MM.1S (cell line): Measurements from ENCODE around the gene GDAP1L1.

ENCODE experiments used
- DNase-seq: peaks from one replicate; pipeline ENCODE4 v3.0.0-alpha.2; 2015
- H2AFZ ChIP-seq: fragments of 300-600 bp; sonication (generic); 2 replicates; pipeline ENCODE4 v1.6.0; 2016; ENCODE audit warnings: antibody characterized with exemption, low read length
- H3F3A ChIP-seq: fragments of 300-600 bp; sonication (generic); 2 replicates; pipeline ENCODE4 v1.6.1; 2016; ENCODE audit warnings: mild to moderate bottlenecking, antibody characterized with exemption, low read length, moderate library complexity, mixed read lengths; ENCODE audit not compliant: insufficient read depth
- H3K27ac ChIP-seq: fragments of 300-600 bp; sonication (generic); 2 replicates; pipeline ENCODE4 v1.5.1; 2016; ENCODE audit warnings: mild to moderate bottlenecking, low read length
- H3K27me3 ChIP-seq: fragments of 300-600 bp; sonication (generic); replicated peaks from 2 replicates; pipeline ENCODE4 v1.6.0; 2016; ENCODE audit warnings: low read length; ENCODE audit not compliant: insufficient read depth
- H3K36me3 ChIP-seq: fragments of 300-600 bp; sonication (generic); replicated peaks from 2 replicates; pipeline ENCODE4 v1.6.1; 2016; ENCODE audit warnings: mild to moderate bottlenecking, low read length, mixed read lengths; ENCODE audit not compliant: insufficient read depth
- H3K4me1 ChIP-seq: fragments of 300-600 bp; sonication (generic); 2 replicates; pipeline ENCODE4 v1.6.1; 2016; ENCODE audit warnings: low read length, mixed read lengths
- H3K4me2 ChIP-seq: fragments of 300-600 bp; sonication (generic); 2 replicates; pipeline ENCODE4 v1.6.0; 2016; ENCODE audit warnings: low read depth, low read length
- H3K4me3 ChIP-seq: fragments of 300-600 bp; sonication (generic); 2 replicates; pipeline ENCODE4 v1.5.1; 2016; ENCODE audit warnings: low read length, mixed read lengths
- H3K79me2 ChIP-seq: fragments of 300-600 bp; sonication (generic); 2 replicates; pipeline ENCODE4 v1.6.1; 2016; ENCODE audit warnings: mixed run types, low read length, mixed read lengths
- H3K9ac ChIP-seq: fragments of 300-600 bp; sonication (generic); 2 replicates; pipeline ENCODE4 v1.6.1; 2016; ENCODE audit warnings: low read length, mixed read lengths
- H3K9me2 ChIP-seq: fragments of 300-600 bp; sonication (generic); replicated peaks from 2 replicates; pipeline ENCODE4 v1.6.1; 2016; ENCODE audit warnings: mild to moderate bottlenecking, low read length, mixed read lengths; ENCODE audit not compliant: insufficient read depth
- H3K9me3 ChIP-seq: fragments of 300-600 bp; sonication (generic); replicated peaks from 2 replicates; pipeline ENCODE4 v1.6.1; 2016; ENCODE audit warnings: mild to moderate bottlenecking, low read length, mixed read lengths; ENCODE audit not compliant: insufficient read depth
- H4K20me1 ChIP-seq: fragments of 300-600 bp; sonication (generic); 2 replicates; pipeline ENCODE4 v1.6.1; 2016; ENCODE audit warnings: mild to moderate bottlenecking, low read length, moderate library complexity, mixed read lengths; ENCODE audit not compliant: insufficient read depth
- EZH2 ChIP-seq: fragments of 300-600 bp; sonication (generic); optimal IDR thresholded peaks from 2 replicates; pipeline ENCODE3; 2017; ENCODE audit warnings: low read depth, mild to moderate bottlenecking, antibody characterized with exemption, low read length, mixed read lengths
- EZH2phosphoT487 ChIP-seq: fragments of 300-600 bp; sonication (generic); IDR thresholded peaks from 2 replicates; pipeline ENCODE4 v1.6.1; 2018; ENCODE audit warnings: antibody characterized with exemption, low read length
- TF ChIP-seq, protein P1 (sequence below): fragments of 300-600 bp; sonication (generic); IDR thresholded peaks from 2 replicates; pipeline ENCODE4 v1.5.1; 2016; ENCODE audit warnings: antibody characterized with exemption, low read length, mixed read lengths

GDAP1L1 gene

DNA sequence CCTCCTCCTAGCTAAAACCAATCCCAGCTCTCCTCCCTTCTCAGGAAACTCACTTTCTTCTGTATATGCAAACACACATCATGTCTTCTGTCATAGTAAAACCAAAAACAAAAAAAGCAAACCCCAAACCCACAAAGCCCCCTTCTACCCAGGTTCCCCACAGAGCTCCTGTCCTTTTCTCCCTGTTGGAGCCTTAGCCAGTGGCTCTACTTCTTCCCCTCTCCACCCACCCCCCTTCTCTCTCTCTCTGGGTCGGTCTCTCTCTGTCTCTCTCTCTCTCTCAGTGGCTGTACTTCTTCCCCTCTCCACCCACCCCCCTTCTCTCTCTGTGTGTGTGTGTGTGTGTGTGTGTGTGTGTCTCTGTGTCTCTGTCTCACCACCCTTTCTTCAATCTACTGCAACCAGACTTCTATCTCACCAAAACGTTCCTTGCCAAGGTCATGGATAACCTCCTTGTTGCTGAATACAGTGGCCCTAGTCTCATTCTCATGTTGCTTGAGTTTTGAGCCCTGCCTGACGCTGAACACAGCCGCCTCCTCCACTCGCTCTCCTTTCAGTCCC, 27.9 kb upstream of the GDAP1L1 start:
- no peaks in the 10 kb centered on the region for H3K4me1 ChIP-seq
- no peaks in the 10 kb centered on the region for H3F3A ChIP-seq

DNA sequence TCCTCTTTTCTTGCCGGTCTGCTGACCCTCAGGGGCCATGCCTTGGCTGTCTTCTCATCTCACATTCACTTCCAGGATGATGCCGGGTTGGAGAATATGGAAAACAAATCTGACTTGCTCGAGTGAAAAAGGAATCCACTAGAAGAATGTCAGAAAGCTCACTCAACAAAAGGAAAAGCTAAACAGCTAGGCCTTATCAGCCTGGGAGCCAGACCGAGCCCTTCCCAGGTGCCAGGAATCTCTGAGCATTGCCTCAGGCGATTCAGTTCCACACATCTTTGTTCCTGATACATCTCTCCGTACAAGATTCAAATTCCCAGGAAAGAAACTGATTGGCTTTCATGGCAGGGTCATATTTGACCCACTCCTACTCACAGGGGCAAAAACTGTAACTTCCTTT, 27.3 kb upstream of the GDAP1L1 start:
- Histone ChIP-seq H3K9ac (no peak overlapping the region), H4K20me1 (no peaks in the 10 kb centered on the region), H3K4me2 (no peak overlapping the region), H3K9me3 (no peaks in the 10 kb centered on the region), H3K4me3 (no peak overlapping the region), H3K9me2 (no peaks in the 10 kb centered on the region), H3F3A (no peaks in the 10 kb centered on the region), H2AFZ (no peak overlapping the region), H3K79me2 (no peaks in the 10 kb centered on the region), H3K36me3 (no peaks in the 10 kb centered on the region), H3K4me1 (no peaks in the 10 kb centered on the region), H3K27ac (no peak overlapping the region), H3K27me3 (no peaks in the 10 kb centered on the region)
- DNase-seq = no peak
- TF ChIP-seq EZH2 (no peak), EZH2phosphoT487 (no peak)
- TF ChIP-seq, protein P1, sequence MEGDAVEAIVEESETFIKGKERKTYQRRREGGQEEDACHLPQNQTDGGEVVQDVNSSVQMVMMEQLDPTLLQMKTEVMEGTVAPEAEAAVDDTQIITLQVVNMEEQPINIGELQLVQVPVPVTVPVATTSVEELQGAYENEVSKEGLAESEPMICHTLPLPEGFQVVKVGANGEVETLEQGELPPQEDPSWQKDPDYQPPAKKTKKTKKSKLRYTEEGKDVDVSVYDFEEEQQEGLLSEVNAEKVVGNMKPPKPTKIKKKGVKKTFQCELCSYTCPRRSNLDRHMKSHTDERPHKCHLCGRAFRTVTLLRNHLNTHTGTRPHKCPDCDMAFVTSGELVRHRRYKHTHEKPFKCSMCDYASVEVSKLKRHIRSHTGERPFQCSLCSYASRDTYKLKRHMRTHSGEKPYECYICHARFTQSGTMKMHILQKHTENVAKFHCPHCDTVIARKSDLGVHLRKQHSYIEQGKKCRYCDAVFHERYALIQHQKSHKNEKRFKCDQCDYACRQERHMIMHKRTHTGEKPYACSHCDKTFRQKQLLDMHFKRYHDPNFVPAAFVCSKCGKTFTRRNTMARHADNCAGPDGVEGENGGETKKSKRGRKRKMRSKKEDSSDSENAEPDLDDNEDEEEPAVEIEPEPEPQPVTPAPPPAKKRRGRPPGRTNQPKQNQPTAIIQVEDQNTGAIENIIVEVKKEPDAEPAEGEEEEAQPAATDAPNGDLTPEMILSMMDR = no peak

More for the DNA sequence above, 27.9 kb upstream of the GDAP1L1 start:
- Histone ChIP-seq H3K4me3 (no peak overlapping the region), H3K9me3 (no peaks in the 10 kb centered on the region), H3K36me3 (no peaks in the 10 kb centered on the region), H3K9me2 (no peaks in the 10 kb centered on the region), H3K27ac (no peak overlapping the region), H3K79me2 (no peaks in the 10 kb centered on the region), H3K4me2 (no peak overlapping the region), H2AFZ (no peak overlapping the region), H3K9ac (no peak overlapping the region), H4K20me1 (no peaks in the 10 kb centered on the region), H3K27me3 (no peaks in the 10 kb centered on the region)
- TF ChIP-seq, protein P1 = no peak
- no peak for TF ChIP-seq EZH2phosphoT487
- TF ChIP-seq EZH2 = no peak
- no peak for DNase-seq

GRCh38 chr20:44221368-44221954, 25.6 kb upstream of the GDAP1L1 start:
- Histone ChIP-seq H3K4me1 (no peaks in the 10 kb centered on the region), H3F3A (no peaks in the 10 kb centered on the region), H3K9me2 (no peaks in the 10 kb centered on the region), H3K9me3 (no peaks in the 10 kb centered on the region), H2AFZ (no peak overlapping the region), H3K79me2 (no peaks in the 10 kb centered on the region), H3K36me3 (no peaks in the 10 kb centered on the region), H4K20me1 (no peaks in the 10 kb centered on the region), H3K4me2 (no peak overlapping the region), H3K27me3 (no peaks in the 10 kb centered on the region), H3K27ac (no peak overlapping the region), H3K9ac (no peak overlapping the region), H3K4me3 (no peak overlapping the region)
- TF ChIP-seq EZH2 = no peak
- TF ChIP-seq, protein P1 = no peak
- no peak for TF ChIP-seq EZH2phosphoT487
- DNase-seq = no peak
